B cell (primary cell): ENCODE measurements around the gene PPP2R5A. TPM values are rescaled to one million over a fixed set of nuclear protein-coding genes. Genes with fewer than 3 reads are reported as not detected.

Experiments used
- ATAC-seq: fragments of 200-7000 bp; cut with Tn5 transposase; one replicate; pipeline ENCODE4 v1.10.0; 2021; ENCODE audit warnings: low read depth, mild to moderate bottlenecking, moderate number of reproducible peaks, moderate library complexity
- CTCF ChIA-PET: fragments of 350-600 bp; sonication (Branson Sonifier 250); formaldehyde crosslinking; loops from one replicate; lab custom pipeline; 2021; ENCODE audit warnings: antibody characterized with exemption, inconsistent platforms; lab: Charles Lee
- POLR2A ChIA-PET: fragments of 350-600 bp; sonication (Branson Sonifier 250); formaldehyde crosslinking; loops from one replicate; lab custom pipeline; 2021; ENCODE audit warnings: antibody characterized with exemption; lab: Charles Lee
- DNase-seq: peaks from one replicate; pipeline ENCODE4 v3.0.0; 2013
- H2AFZ ChIP-seq: 2 replicates; pipeline ENCODE4 v1.6.1; 2012; ENCODE audit warnings: mild to moderate bottlenecking, low read depth, low read length; ENCODE audit not compliant: insufficient read depth, poor library complexity, severe bottlenecking
- H3K27ac ChIP-seq, 2 donors: 1 replicate in 1 of 2; 2 replicates in 1 of 2; pipeline ENCODE4 v1.5.1; 2012 to 2013; ENCODE audit warnings: low read length in 2 of 2, mild to moderate bottlenecking in 2 of 2, moderate library complexity in 1 of 2
- H3K27me3 ChIP-seq, 4 experiments: fragments of 200-600 bp in 1 of 4; sonication (generic) in 1 of 4; replicated peaks in 1 of 4; 1 replicate in 2 of 4; 2 replicates in 2 of 4; pipeline versions ENCODE4 v1.6.1 to v1.7.0; 2013 to 2016; ENCODE audit warnings: low read length in 3 of 4, mild to moderate bottlenecking in 2 of 4, mixed read lengths in 1 of 4, moderate library complexity in 1 of 4; ENCODE audit not compliant: insufficient read depth in 4 of 4, control insufficient read depth in 3 of 4; ENCODE audit errors: control extremely low read depth in 1 of 4
- H3K36me3 ChIP-seq, 2 experiments: replicated peaks in 1 of 2; 1 replicate in 1 of 2; 2 replicates in 1 of 2; pipeline versions ENCODE4 v1.6.1 to v1.7.1; 2013; ENCODE audit warnings: low read length in 1 of 2; ENCODE audit not compliant: insufficient read depth in 2 of 2, control insufficient read depth in 1 of 2; ENCODE audit errors: control extremely low read depth in 1 of 2, extremely low read depth in 1 of 2
- H3K4me1 ChIP-seq, 2 donors: fragments of 200-600 bp in 1 of 2; sonication (generic) in 1 of 2; 1 replicate in 1 of 2; 2 replicates in 1 of 2; pipeline versions ENCODE4 v1.5.1 to v1.6.1; 2013 to 2017; ENCODE audit warnings: low read length in 2 of 2; ENCODE audit not compliant: control insufficient read depth in 2 of 2, insufficient read depth in 2 of 2
- H3K4me2 ChIP-seq: replicated peaks from 2 replicates; pipeline ENCODE3; 2012; ENCODE audit warnings: mild to moderate bottlenecking, low read depth, low read length; ENCODE audit not compliant: poor library complexity, severe bottlenecking
- H3K4me3 ChIP-seq, 5 experiments: fragments of 200-600 bp in 1 of 5; sonication (generic) in 1 of 5; 1 replicate in 3 of 5; 2 replicates in 2 of 5; pipeline versions ENCODE4 v1.5.1 to v1.7.0; 2011 to 2016; ENCODE audit warnings: low read length in 4 of 5, mild to moderate bottlenecking in 4 of 5, low read depth in 2 of 5, control low read depth in 1 of 5, moderate library complexity in 1 of 5; ENCODE audit not compliant: insufficient read depth in 1 of 5; ENCODE audit errors: control extremely low read depth in 1 of 5, extremely low read depth in 1 of 5
- H3K79me2 ChIP-seq: fragments of 200-600 bp; sonication (generic); one replicate; pipeline ENCODE4 v1.6.0; 2016; ENCODE audit warnings: low read length; ENCODE audit not compliant: control insufficient read depth, insufficient read depth
- H3K9ac ChIP-seq: fragments of 200-600 bp; sonication (generic); 2 replicates; pipeline ENCODE4 v1.6.1; 2017; ENCODE audit warnings: mild to moderate bottlenecking, low read length, moderate library complexity
- H3K9me3 ChIP-seq, 3 donors: one replicate each; pipeline versions ENCODE4 v1.6.1 to v1.7.1; 2013; ENCODE audit warnings: low read length in 2 of 3; ENCODE audit not compliant: control insufficient read depth in 2 of 3, insufficient read depth in 1 of 3; ENCODE audit errors: control extremely low read depth in 1 of 3
- H4K20me1 ChIP-seq: 2 replicates; pipeline ENCODE4 v1.6.0; 2012; ENCODE audit warnings: mild to moderate bottlenecking, low read length; ENCODE audit not compliant: insufficient read depth, control insufficient read depth, poor library complexity, severe bottlenecking
- H3K27ac Mint-ChIP-seq: one replicate; pipeline ENCODE4 v1.8.0; 2021; ENCODE audit warnings: mixed read lengths
- H3K27me3 Mint-ChIP-seq: one replicate; pipeline ENCODE4 v1.8.0; 2021; ENCODE audit warnings: mixed read lengths
- H3K4me1 Mint-ChIP-seq: one replicate; pipeline ENCODE4 v1.8.0; 2021; ENCODE audit warnings: mixed read lengths
- H3K4me3 Mint-ChIP-seq: one replicate; pipeline ENCODE4 v1.8.0; 2021; ENCODE audit warnings: mixed read lengths
- H3K9me3 Mint-ChIP-seq: one replicate; pipeline ENCODE4 v1.8.0; 2022; ENCODE audit warnings: mixed read lengths; ENCODE audit not compliant: insufficient read depth
- CTCF ChIP-seq: fragments of 200-600 bp; IDR thresholded peaks from one replicate; pipeline ENCODE4 v1.8.0; 2022; ENCODE audit warnings: antibody characterized with exemption, mild to moderate bottlenecking
- EZH2 ChIP-seq: IDR thresholded peaks from 2 replicates; pipeline ENCODE4 v1.6.1; 2012; ENCODE audit warnings: borderline replicate concordance, low read depth, mild to moderate bottlenecking, moderate library complexity, low read length; ENCODE audit not compliant: insufficient read depth, poor library complexity, severe bottlenecking
- WGBS: methylation state at CpG from one replicate; pipeline ENCODE4 v1.1.5; 2013; ENCODE audit warnings: missing lambda C conversion rate; ENCODE audit not compliant: insufficient coverage; 5-methylcytosine and 5-hydroxymethylcytosine counted together
- intact Hi-C: fragments of 100-400 bp; cut with micrococcal nuclease; formaldehyde crosslinking; loops from one replicate; pipeline ENCODE4 v1.10.0; 2022
- polyA plus RNA-seq: library from polyadenylated mRNA; depleted of rRNA; stranded (reverse); fragments of >200 nt; gene quantifications from 2 replicates; pipeline ENCODE4 v1.2.3, GENCODE V29; 2012
- total RNA-seq, 2 donors: library from RNA; stranded (reverse); fragments of 120-200 nt in 1 of 2; gene quantifications; 1 replicate in 1 of 2; 2 replicates in 1 of 2; pipeline versions ENCODE4 v1.2.3 to v1.2.4, GENCODE V29; 2013 to 2022

PPP2R5A gene
- total and polyA plus RNA-seq, 2 donors (not counting 1 experiment from before 2014, with no cell fraction given) = 22.4 to 43.4 TPM

GRCh38 chr1:212235857-212236256, 49.4 kb upstream of the PPP2R5A start:
- WGBS = 94% methylated on average over 5 of the region's 5 CpGs
- TF ChIP-seq CTCF (no peak), EZH2 (no peak)
- Mint-ChIP-seq H3K4me1 (no peaks in the 10 kb centered on the region), H3K27me3 (peaks cover 16% of the 10 kb centered on the region), H3K4me3 (no peak overlapping the region), H3K9me3 (no peaks in the 10 kb centered on the region), H3K27ac (no peak overlapping the region)
- no peak overlapping the region for H3K4me3 ChIP-seq
- CTCF ChIA-PET = no interaction called here
- DNase-seq (no peak), ATAC-seq (no peak)
- intact Hi-C loops = no loop called here
- no peaks in the 10 kb centered on the region for H3K79me2 ChIP-seq
- H3K27me3 ChIP-seq = no peaks in the 10 kb centered on the region
- H4K20me1 ChIP-seq = no peaks in the 10 kb centered on the region
- H3K27ac ChIP-seq = no peak overlapping the region
- no peak overlapping the region for H2AFZ ChIP-seq
- no peaks in the 10 kb centered on the region for H3K4me1 ChIP-seq
- no peaks in the 10 kb centered on the region for H3K36me3 ChIP-seq
- POLR2A ChIA-PET = no interaction called here
- H3K9me3 ChIP-seq = no peaks in the 10 kb centered on the region
- H3K9ac ChIP-seq = no peak overlapping the region
- no peak overlapping the region for H3K4me2 ChIP-seq

GRCh38 chr1:212236664-212237220, 48.5 kb upstream of the PPP2R5A start:
- no CpG with 5 or more reads among the region's 3 CpGs for WGBS
- Mint-ChIP-seq H3K4me3 (no peak overlapping the region), H3K4me1 (no peaks in the 10 kb centered on the region), H3K9me3 (no peaks in the 10 kb centered on the region), H3K27me3 (peaks cover 16% of the 10 kb centered on the region), H3K27ac (no peak overlapping the region)
- Histone ChIP-seq H3K79me2 (no peaks in the 10 kb centered on the region), H3K27me3 (no peaks in the 10 kb centered on the region), H3K9me3 (no peaks in the 10 kb centered on the region), H3K4me2 (no peak overlapping the region), H2AFZ (no peak overlapping the region), H3K36me3 (no peaks in the 10 kb centered on the region), H3K4me1 (no peaks in the 10 kb centered on the region), H3K4me3 (no peak overlapping the region), H4K20me1 (no peaks in the 10 kb centered on the region), H3K9ac (no peak overlapping the region), H3K27ac (no peak overlapping the region)
- intact Hi-C loops = no loop called here
- ATAC-seq (no peak), DNase-seq (no peak)
- no peak for TF ChIP-seq CTCF
- CTCF ChIA-PET = no interaction called here
- POLR2A ChIA-PET = no interaction called here
